Stimulated activated CD4-positive, alpha-beta T cell treated with anti-CD3 and anti-CD28 coated beads, TNF-alpha, amount 100 ng/mL, for 4 hours (primary cell): Measurements from ENCODE around the gene RBBP8NL.
"Not testable (repeated sequence)": the region's sequence is repeated elsewhere in the genome, so short reads cannot be mapped to it uniquely, and the experiment has no call there.

ENCODE experiments used
- DNase-seq, 3 experiments: peaks; one replicate each; pipeline ENCODE4 v3.0.0-alpha.2; 2020; ENCODE audit warnings: low read depth in 3 of 3

Gene RBBP8NL

GRCh38 chr20:62444286-62444685 lies 16.9 kb upstream of the RBBP8NL start:
- DNase-seq, result no peak

- DNase-seq, result no peak
Observed at GRCh38 chr20:62441987-62442539, 14.7 kb upstream of the RBBP8NL start.

- no peak for DNase-seq
Observed at GRCh38 chr20:62439218-62439617, 11.9 kb upstream of the RBBP8NL start.

- DNase-seq, result no peak
Observed at GRCh38 chr20:62437927-62438326, 10.6 kb upstream of the RBBP8NL start.

- DNase-seq, result no peak
Observed at GRCh38 chr20:62437496-62437895, 10.2 kb upstream of the RBBP8NL start.

GRCh38 chr20:62436692-62437091 lies 9.4 kb upstream of the RBBP8NL start:
- DNase-seq, result no peak

- DNase-seq, result no peak
Observed at GRCh38 chr20:62433658-62434497, 6.5 kb upstream of the RBBP8NL start.

GRCh38 chr20:62430866-62431447 lies 3.6 kb upstream of the RBBP8NL start:
- DNase-seq, result no peak

- DNase-seq, result no peak
Observed at GRCh38 chr20:62430311-62430853, 3.0 kb upstream of the RBBP8NL start.

GRCh38 chr20:62429455-62430310 lies 2.3 kb upstream of the RBBP8NL start:
- no peak for DNase-seq

- DNase-seq, result no peak
Observed at GRCh38 chr20:62428396-62429295, 1.3 kb upstream of the RBBP8NL start.

GRCh38 chr20:62428002-62428372 lies 648 bp upstream of the RBBP8NL start:
- DNase-seq, result no peak

GRCh38 chr20:62426699-62427131 lies 624 bp downstream of the RBBP8NL start:
- DNase-seq, result no peak

- not testable (repeated sequence) for DNase-seq
Observed at GRCh38 chr20:62426059-62426348, 1.3 kb downstream of the RBBP8NL start.

GRCh38 chr20:62425281-62426058 lies 1.9 kb downstream of the RBBP8NL start:
- DNase-seq, result no peak

- DNase-seq, result no peak
Observed at GRCh38 chr20:62424249-62425107, 2.9 kb downstream of the RBBP8NL start.

- DNase-seq, result no peak
Observed at GRCh38 chr20:62423326-62423706, 4.0 kb downstream of the RBBP8NL start.

GRCh38 chr20:62422636-62423325 lies 4.6 kb downstream of the RBBP8NL start:
- no peak for DNase-seq

- DNase-seq, result no peak
Observed at GRCh38 chr20:62421716-62421990, 5.7 kb downstream of the RBBP8NL start.
